BLaER1 treated with 17β-estradiol and CSF1 and Interleukin-3, amounts not matched to agents 10 nM and 100 nM (cell line): ENCODE results near the gene INS.

Source experiments
- H3K27ac ChIP-seq, 11 experiments: shearing (Covaris generic); formaldehyde crosslinking; 2 replicates each; pipeline ENCODE4 v1.8.1; 2022
- H3K27me3 ChIP-seq, 11 experiments: shearing (Covaris generic); formaldehyde crosslinking; 2 replicates each; pipeline ENCODE4 v1.8.1; 2022
- H3K36me3 ChIP-seq, 11 experiments: shearing (Covaris generic); formaldehyde crosslinking; 2 replicates each; pipeline ENCODE4 v1.8.1; 2022
- H3K4me1 ChIP-seq, 10 experiments: shearing (Covaris generic); formaldehyde crosslinking; 2 replicates each; pipeline ENCODE4 v1.8.1; 2022
- H3K4me2 ChIP-seq, 11 experiments: shearing (Covaris generic); formaldehyde crosslinking; 2 replicates each; pipeline ENCODE4 v1.8.1; 2022
- H3K4me3 ChIP-seq, 10 experiments: shearing (Covaris generic); formaldehyde crosslinking; 2 replicates each; pipeline ENCODE4 v1.8.1; 2022
- H3K9ac ChIP-seq, 11 experiments: shearing (Covaris generic); formaldehyde crosslinking; 2 replicates each; pipeline ENCODE4 v1.8.1; 2022
- H3K9me3 ChIP-seq, 11 experiments: shearing (Covaris generic); formaldehyde crosslinking; replicated peaks in 1 of 11; 2 replicates each; pipeline ENCODE4 v1.8.1; 2022
- H4K20me1 ChIP-seq, 11 experiments: shearing (Covaris generic); formaldehyde crosslinking; 2 replicates each; pipeline ENCODE4 v1.8.1; 2022
- Cebpa-rat ChIP-seq, 11 experiments: shearing (Covaris generic); IDR thresholded peaks; 2 replicates each; pipeline ENCODE4 v1.8.1; 2022

Gene INS

GRCh38 chr11:2173150-2173693 lies 12.2 kb upstream of the INS start:
- peaks cover 18 to 40% (median 36%) of the 10 kb centered on the region in 11 experiments for H3K27me3 ChIP-seq
- no peak overlapping the region for H3K27ac ChIP-seq
- no peak for TF ChIP-seq Cebpa-rat (IDR thresholded peaks at IDR 0.05)
- H3K4me1 ChIP-seq: peaks cover 0 to 9% (median 7%) of the 10 kb centered on the region in 10 experiments; a peak in 9 of 20 replicates
- H4K20me1 ChIP-seq: peaks cover 0 to 33% (median 0%) of the 10 kb centered on the region in 11 experiments; a peak in 8 of 22 replicates
- no peaks in the 10 kb centered on the region for H3K9me3 ChIP-seq
- H3K4me3 ChIP-seq: no peak overlapping the region
- no peaks in the 10 kb centered on the region for H3K36me3 ChIP-seq
- H3K9ac ChIP-seq: no peak overlapping the region
- no peak overlapping the region for H3K4me2 ChIP-seq

DNA sequence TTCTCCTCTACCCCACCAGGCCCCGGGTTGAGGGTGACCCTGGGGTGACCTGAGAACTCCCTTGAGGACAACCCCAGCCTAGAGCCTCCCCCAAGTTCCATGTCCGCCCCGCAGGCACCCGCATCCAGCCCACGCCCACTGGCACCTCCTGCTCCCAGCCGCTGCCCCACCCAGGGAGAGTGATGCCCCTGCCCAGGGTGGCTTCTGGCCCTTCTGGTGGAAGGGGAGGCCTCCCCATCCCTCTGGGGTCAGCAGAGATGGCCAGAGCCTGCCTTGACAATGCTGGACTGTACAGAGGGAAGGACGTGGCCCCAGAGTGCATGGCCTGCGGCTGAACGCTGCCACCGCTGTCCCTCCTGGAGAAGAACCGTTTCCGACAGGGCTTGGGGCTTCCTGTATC lies 11.7 kb upstream of the INS start:
- H3K36me3 ChIP-seq: no peaks in the 10 kb centered on the region
- peaks cover 0 to 9% (median 7%) of the 10 kb centered on the region in 10 experiments; a peak in 9 of 20 replicates for H3K4me1 ChIP-seq
- H3K27ac ChIP-seq: no peak overlapping the region
- H3K4me3 ChIP-seq: no peak overlapping the region
- TF ChIP-seq Cebpa-rat (IDR thresholded peaks at IDR 0.05): no peak
- H4K20me1 ChIP-seq: peaks cover 0 to 33% (median 0%) of the 10 kb centered on the region in 11 experiments; a peak in 8 of 22 replicates
- peaks cover 18 to 46% (median 41%) of the 10 kb centered on the region in 11 experiments for H3K27me3 ChIP-seq
- no peaks in the 10 kb centered on the region for H3K9me3 ChIP-seq
- H3K9ac ChIP-seq: no peak overlapping the region
- no peak overlapping the region for H3K4me2 ChIP-seq

GRCh38 chr11:2171591-2172003 lies 10.6 kb upstream of the INS start, which contains the start of gene TH:
Gene TH (minus strand): TSS chr11:2171815. CDS start chr11:2171786, 29 bp downstream.
- Histone ChIP-seq H3K4me1 (peaks cover 0 to 15% (median 7%) of the 10 kb centered on the region in 10 experiments; a peak in 9 of 20 replicates), H3K4me2 (no peak within 1 kb of the TSS), H3K9me3 (no peaks in the 10 kb centered on the region), H3K36me3 (no peaks in the 10 kb centered on the region), H3K27me3 (peaks cover 25 to 56% (median 52%) of the 10 kb centered on the region in 11 experiments), H3K4me3 (no peak within 1 kb of the TSS), H3K9ac (no peak within 1 kb of the TSS), H3K27ac (no peak within 1 kb of the TSS), H4K20me1 (peaks cover 0 to 33% (median 2%) of the 10 kb centered on the region in 11 experiments; a peak in 8 of 22 replicates)
- TF ChIP-seq Cebpa-rat (IDR thresholded peaks at IDR 0.05): no peak

DNA sequence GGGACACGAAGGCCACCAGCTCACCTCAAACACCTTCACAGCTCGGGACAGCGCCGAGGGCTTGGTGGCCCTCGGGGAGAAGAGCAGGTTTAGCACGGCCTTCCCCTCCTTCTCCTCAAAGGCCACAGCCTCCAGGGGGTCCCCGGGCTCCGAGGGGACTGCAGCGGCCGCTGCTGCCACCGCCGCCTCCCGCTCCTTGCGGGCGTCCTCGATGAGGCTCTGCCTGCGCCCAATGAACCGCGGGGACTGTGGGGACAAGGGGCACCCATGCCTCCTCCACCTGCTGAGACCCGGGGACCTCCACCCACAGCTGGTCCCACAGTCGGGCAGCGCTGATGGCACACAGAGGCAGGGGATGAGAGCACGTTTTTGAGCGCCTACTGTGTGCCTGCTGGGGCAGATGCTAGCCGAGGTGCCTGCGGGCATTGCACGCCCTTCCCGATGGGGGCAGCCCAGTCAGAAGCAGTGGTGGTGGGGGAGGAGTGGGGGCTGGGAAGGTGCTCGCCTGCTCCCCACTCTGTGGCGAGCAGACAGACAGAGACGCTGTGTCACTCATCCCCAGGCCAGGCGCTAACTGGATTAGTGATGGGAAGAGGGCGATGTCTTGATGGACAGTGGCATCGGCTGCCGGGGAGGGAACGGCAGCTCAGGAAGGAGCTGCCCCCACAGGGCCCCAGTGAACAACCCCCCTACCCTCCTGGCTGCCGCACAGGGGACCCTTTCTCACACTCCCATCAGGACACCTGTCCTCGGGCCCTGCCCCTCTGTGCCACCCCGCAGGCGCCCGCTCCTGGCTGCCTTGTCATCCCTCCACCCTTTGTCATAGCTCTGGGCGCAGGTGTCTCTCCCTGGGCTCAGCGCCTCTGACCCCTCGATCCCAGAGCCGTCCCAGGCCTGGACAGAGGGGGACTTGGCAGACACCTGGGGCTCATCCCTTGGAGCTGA lies 8.9 kb upstream of the INS start:
- Histone ChIP-seq H3K4me2 (peak overlapping the region in 8 of 11 experiments; percentile 5 to 45 (median 28); a peak in 7 of 22 replicates), H3K27ac (no peak overlapping the region), H3K9me3 (no peaks in the 10 kb centered on the region), H3K27me3 (peaks cover 35 to 73% (median 69%) of the 10 kb centered on the region in 11 experiments), H3K9ac (peak overlapping the region in 1 of 11 experiments; percentile 38; a peak in 1 of 22 replicates), H3K4me1 (peaks cover 0 to 25% (median 7%) of the 10 kb centered on the region in 10 experiments; a peak in 8 of 20 replicates), H3K36me3 (no peaks in the 10 kb centered on the region), H4K20me1 (peaks cover 0 to 32% (median 6%) of the 10 kb centered on the region in 11 experiments; a peak in 11 of 22 replicates), H3K4me3 (no peak overlapping the region)
- TF ChIP-seq Cebpa-rat (IDR thresholded peaks at IDR 0.05): no peak

DNA sequence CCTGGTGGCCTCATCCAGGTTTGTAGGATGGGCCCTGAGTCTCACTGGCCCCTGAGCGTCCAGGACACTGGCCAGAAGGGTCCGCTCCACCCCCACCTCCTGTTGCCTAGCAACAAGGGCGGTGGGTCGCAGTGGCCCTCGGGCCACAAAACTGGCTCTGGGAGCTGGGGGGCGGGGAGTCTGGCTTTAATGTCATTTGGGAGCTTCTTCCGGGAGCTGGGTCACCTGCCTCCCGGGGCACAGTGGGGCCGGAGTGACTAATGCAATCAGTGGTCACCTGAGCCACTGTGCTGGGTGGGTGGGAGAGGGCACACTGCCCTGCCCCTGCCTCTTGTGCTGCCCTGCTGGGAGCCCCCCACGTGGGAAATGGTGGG lies 8.0 kb upstream of the INS start:
- Histone ChIP-seq H3K27ac (no peak overlapping the region), H3K9ac (no peak overlapping the region), H3K4me2 (peak overlapping the region in 4 of 11 experiments; percentile 5 to 45 (median 27); a peak in 2 of 22 replicates), H3K36me3 (no peaks in the 10 kb centered on the region), H4K20me1 (peaks cover 0 to 32% (median 2%) of the 10 kb centered on the region in 11 experiments; a peak in 11 of 22 replicates), H3K9me3 (no peaks in the 10 kb centered on the region), H3K4me3 (no peak overlapping the region), H3K4me1 (peaks cover 0 to 27% (median 7%) of the 10 kb centered on the region in 10 experiments; a peak in 8 of 20 replicates), H3K27me3 (peaks cover 35 to 82% (median 70%) of the 10 kb centered on the region in 11 experiments)
- no peak for TF ChIP-seq Cebpa-rat (IDR thresholded peaks at IDR 0.05)

DNA sequence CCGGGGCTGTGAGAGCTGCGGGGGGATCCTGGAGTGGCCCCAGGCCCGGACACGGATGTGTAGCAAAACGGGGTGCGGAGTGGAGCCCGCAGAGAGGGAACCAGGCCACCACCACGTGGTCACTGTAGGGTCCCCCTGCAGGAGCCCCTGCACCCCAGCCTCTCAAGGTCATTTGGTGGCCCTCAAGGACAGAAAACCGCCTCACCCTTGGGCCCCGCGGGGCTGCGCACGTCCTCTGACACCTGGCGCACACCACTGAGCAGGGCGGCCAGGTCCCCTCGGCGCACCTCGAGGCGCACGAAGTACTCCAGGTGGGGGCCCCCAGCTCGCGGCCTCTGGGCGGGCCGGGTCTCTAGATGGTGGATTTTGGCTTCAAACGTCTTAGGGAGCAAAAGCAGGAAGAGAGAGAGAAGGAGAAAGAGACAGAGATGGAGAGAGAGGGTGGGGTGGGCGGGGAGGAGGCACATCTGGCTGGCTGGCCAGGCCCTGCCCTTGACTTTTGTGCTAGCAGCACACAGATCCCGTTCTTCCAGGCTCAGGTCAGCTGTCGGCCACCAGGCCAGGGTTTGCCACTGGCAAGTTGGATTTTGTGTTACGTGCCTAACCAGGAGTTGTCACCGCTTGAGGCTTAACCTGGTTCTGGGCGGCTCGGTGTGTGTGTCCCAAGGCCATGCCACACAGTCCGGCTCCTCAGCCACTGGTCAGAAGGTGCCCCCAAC lies 7.4 kb upstream of the INS start:
- H3K9me3 ChIP-seq: no peaks in the 10 kb centered on the region
- no peak overlapping the region for H3K4me3 ChIP-seq
- no peak overlapping the region for H3K9ac ChIP-seq
- H3K4me1 ChIP-seq: peaks cover 0 to 32% (median 7%) of the 10 kb centered on the region in 10 experiments; a peak in 8 of 20 replicates
- no peaks in the 10 kb centered on the region for H3K36me3 ChIP-seq
- peaks cover 0 to 32% (median 0%) of the 10 kb centered on the region in 11 experiments; a peak in 10 of 22 replicates for H4K20me1 ChIP-seq
- TF ChIP-seq Cebpa-rat (IDR thresholded peaks at IDR 0.05): no peak
- H3K27me3 ChIP-seq: peaks cover 35 to 84% (median 70%) of the 10 kb centered on the region in 11 experiments
- H3K4me2 ChIP-seq: no peak overlapping the region
- H3K27ac ChIP-seq: no peak overlapping the region

GRCh38 chr11:2167141-2168045 lies 6.4 kb upstream of the INS start:
- Histone ChIP-seq H3K36me3 (no peaks in the 10 kb centered on the region), H3K4me2 (peak overlapping the region in 1 of 11 experiments; percentile 15; a peak in 2 of 22 replicates), H3K9ac (no peak overlapping the region), H3K27me3 (peaks cover 35 to 86% (median 69%) of the 10 kb centered on the region in 11 experiments), H4K20me1 (peaks cover 0 to 35% (median 0%) of the 10 kb centered on the region in 11 experiments; a peak in 10 of 22 replicates), H3K27ac (no peak overlapping the region), H3K4me1 (peaks cover 0 to 32% (median 7%) of the 10 kb centered on the region in 10 experiments; a peak in 8 of 20 replicates), H3K4me3 (no peak overlapping the region), H3K9me3 (no peaks in the 10 kb centered on the region)
- no peak for TF ChIP-seq Cebpa-rat (IDR thresholded peaks at IDR 0.05)
